SK-N-SH treated with all-trans-retinoic acid at 6 μM for 48 hours (cell line): Measurements from ENCODE around the gene CDON.

Source experiments
- ATAC-seq: fragments of 200-7000 bp; cut with Tn5 transposase; 3 replicates; pipeline ENCODE4 v1.9.1; 2020; ENCODE audit warnings: mild to moderate bottlenecking, moderate library complexity
- ARNTL ChIP-seq: fragments of 450-650 bp; formaldehyde crosslinking; IDR thresholded peaks from 2 replicates; pipeline ENCODE4 v1.5.0; 2020; ENCODE audit warnings: low read depth, mild to moderate bottlenecking, moderate library complexity, borderline replicate concordance
- BACH2 ChIP-seq: fragments of 250-450 bp; sonication (Bioruptor Pico); IDR thresholded peaks from 2 replicates; pipeline ENCODE4 v1.9.0; 2021; ENCODE audit warnings: mild to moderate bottlenecking, borderline replicate concordance
- CREB5 ChIP-seq: fragments of 250-450 bp; sonication (Bioruptor Pico); IDR thresholded peaks from 2 replicates; pipeline ENCODE4 v1.5.1; 2020; ENCODE audit warnings: low read depth, mild to moderate bottlenecking, moderate library complexity
- CSDC2 ChIP-seq: fragments of 250-450 bp; sonication (Bioruptor Pico); IDR thresholded peaks from 2 replicates; pipeline ENCODE4 v1.5.0; 2020; ENCODE audit warnings: mild to moderate bottlenecking, moderate library complexity
- CSRNP3 ChIP-seq: fragments of 250-450 bp; sonication (Bioruptor Pico); IDR thresholded peaks from 2 replicates; pipeline ENCODE4 v1.5.1; 2021; ENCODE audit warnings: mild to moderate bottlenecking, moderate library complexity
- ESRRG ChIP-seq: fragments of 250-450 bp; sonication (Bioruptor Pico); IDR thresholded peaks from 2 replicates; pipeline ENCODE4 v1.6.1; 2021; ENCODE audit warnings: mild to moderate bottlenecking
- GLIS3 ChIP-seq: fragments of 250-450 bp; sonication (Bioruptor Pico); IDR thresholded peaks from 2 replicates; pipeline ENCODE4 v1.5.0; 2020; ENCODE audit warnings: mild to moderate bottlenecking, moderate library complexity
- ISL1 ChIP-seq: fragments of 250-450 bp; sonication (Bioruptor Pico); IDR thresholded peaks from 2 replicates; pipeline ENCODE4 v2.1.2; 2022; ENCODE audit warnings: mild to moderate bottlenecking, moderate library complexity
- OSR1 ChIP-seq: fragments of 250-450 bp; sonication (Bioruptor Pico); IDR thresholded peaks from 2 replicates; pipeline ENCODE4 v1.8.0; 2022; ENCODE audit warnings: moderate library complexity, mild to moderate bottlenecking, inconsistent platforms
- POU6F1 ChIP-seq: fragments of 250-450 bp; sonication (Bioruptor Pico); IDR thresholded peaks from 2 replicates; pipeline ENCODE4 v1.8.0; 2021; ENCODE audit warnings: low read depth, mild to moderate bottlenecking, moderate library complexity, borderline replicate concordance
- RARB ChIP-seq: fragments of 250-450 bp; sonication (Bioruptor Pico); IDR thresholded peaks from 2 replicates; pipeline ENCODE4 v1.8.0; 2021; ENCODE audit warnings: mild to moderate bottlenecking, moderate library complexity
- SNAI2 ChIP-seq: fragments of 250-450 bp; sonication (Bioruptor Pico); IDR thresholded peaks from 2 replicates; pipeline ENCODE4 v1.5.0; 2020; ENCODE audit warnings: mild to moderate bottlenecking, moderate library complexity
- TCF4 ChIP-seq: fragments of 250-450 bp; sonication (Bioruptor Pico); IDR thresholded peaks from 2 replicates; pipeline ENCODE4 v1.8.0; 2021; ENCODE audit warnings: mild to moderate bottlenecking, moderate library complexity, borderline replicate concordance
- TOX ChIP-seq: fragments of 250-450 bp; sonication (Bioruptor Pico); IDR thresholded peaks from 2 replicates; pipeline ENCODE4 v1.8.0; 2021; ENCODE audit warnings: mild to moderate bottlenecking, moderate library complexity, borderline replicate concordance
- ZC3H10 ChIP-seq: fragments of 250-450 bp; sonication (Bioruptor Pico); IDR thresholded peaks from 2 replicates; pipeline ENCODE4 v1.5.1; 2021; ENCODE audit warnings: mild to moderate bottlenecking, moderate library complexity
- ZFP3 ChIP-seq: fragments of 250-450 bp; sonication (Bioruptor Pico); IDR thresholded peaks from 2 replicates; pipeline ENCODE4 v1.5.0; 2020; ENCODE audit warnings: mild to moderate bottlenecking, moderate library complexity
- ZFP30 ChIP-seq: fragments of 450-650 bp; formaldehyde crosslinking; IDR thresholded peaks from 2 replicates; pipeline ENCODE4 v1.5.0; 2022; ENCODE audit warnings: mild to moderate bottlenecking, moderate library complexity
- ZNF565 ChIP-seq: fragments of 450-650 bp; formaldehyde crosslinking; conservative IDR thresholded peaks from 2 replicates; pipeline ENCODE4 v1.5.0; 2020; ENCODE audit warnings: low read depth, mild to moderate bottlenecking, moderate library complexity
- ZNF70 ChIP-seq: fragments of 450-650 bp; formaldehyde crosslinking; IDR thresholded peaks from 2 replicates; pipeline ENCODE4 v1.5.0; 2020; ENCODE audit warnings: mild to moderate bottlenecking, moderate library complexity
- ZNF8 ChIP-seq: fragments of 450-650 bp; formaldehyde crosslinking; IDR thresholded peaks from 2 replicates; pipeline ENCODE4 v1.5.0; 2020; ENCODE audit warnings: mild to moderate bottlenecking, moderate library complexity
- TF ChIP-seq, protein P1 (sequence below): fragments of 250-450 bp; sonication (Bioruptor Pico); IDR thresholded peaks from 2 replicates; pipeline ENCODE4 v1.8.0; 2020; ENCODE audit warnings: mild to moderate bottlenecking, moderate library complexity, borderline replicate concordance

Gene CDON

DNA sequence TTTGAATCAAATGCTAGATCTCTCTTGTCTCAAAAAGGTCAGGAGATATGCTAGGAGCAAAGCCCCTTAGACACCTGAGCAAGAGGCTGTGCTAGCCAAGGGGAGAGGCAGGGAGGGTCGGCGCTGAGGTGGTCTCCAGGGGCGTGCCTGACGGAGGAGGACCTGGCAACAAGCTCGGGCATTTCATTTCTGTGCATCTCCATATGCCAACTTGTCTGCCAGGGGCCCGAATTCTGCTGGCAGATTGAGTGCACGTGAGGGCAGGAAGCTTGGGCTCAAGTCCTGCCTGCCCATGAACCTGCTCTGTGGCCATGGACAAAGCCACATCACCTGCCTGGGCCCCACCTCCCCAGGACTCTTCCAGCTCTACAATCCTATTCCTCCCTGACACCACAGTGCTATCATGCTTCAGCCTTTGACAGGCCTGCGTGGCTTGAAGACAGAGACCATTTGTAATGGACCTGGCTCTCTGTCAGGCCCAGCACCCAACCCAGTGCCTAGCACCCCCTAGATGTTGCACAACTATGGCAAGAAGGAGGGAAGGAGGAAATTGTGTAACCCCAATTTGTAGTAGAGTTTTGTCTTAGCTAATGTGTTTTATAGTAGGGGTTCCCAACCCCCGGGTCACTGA, 133.1 kb downstream of the CDON start:
- no peak for ATAC-seq
- TF ChIP-seq ZFP3 (CRISPR knock-in tag) (no peak), ZNF8 (CRISPR knock-in tag) (no peak), BACH2 (CRISPR knock-in tag) (no peak), ISL1 (CRISPR knock-in tag) (no peak), OSR1 (no peak), TCF4 (no peak), ZFP30 (CRISPR knock-in tag) (no peak), SNAI2 (no peak), GLIS3 (no peak), ZC3H10 (no peak), CSRNP3 (CRISPR knock-in tag) (no peak)

- ATAC-seq, result no peak
- no peak for TF ChIP-seq ZNF8 (CRISPR knock-in tag)
- TF ChIP-seq CSRNP3 (CRISPR knock-in tag), result no peak
- no peak for TF ChIP-seq POU6F1 (CRISPR knock-in tag)
- TF ChIP-seq CSDC2 (CRISPR knock-in tag), result no peak
- no peak for TF ChIP-seq ZNF70 (CRISPR knock-in tag)
- TF ChIP-seq TCF4, result no peak
- no peak for TF ChIP-seq ZFP3 (CRISPR knock-in tag)
- TF ChIP-seq BACH2 (CRISPR knock-in tag), result no peak
- TF ChIP-seq ISL1 (CRISPR knock-in tag), result no peak
- TF ChIP-seq, protein P1, sequence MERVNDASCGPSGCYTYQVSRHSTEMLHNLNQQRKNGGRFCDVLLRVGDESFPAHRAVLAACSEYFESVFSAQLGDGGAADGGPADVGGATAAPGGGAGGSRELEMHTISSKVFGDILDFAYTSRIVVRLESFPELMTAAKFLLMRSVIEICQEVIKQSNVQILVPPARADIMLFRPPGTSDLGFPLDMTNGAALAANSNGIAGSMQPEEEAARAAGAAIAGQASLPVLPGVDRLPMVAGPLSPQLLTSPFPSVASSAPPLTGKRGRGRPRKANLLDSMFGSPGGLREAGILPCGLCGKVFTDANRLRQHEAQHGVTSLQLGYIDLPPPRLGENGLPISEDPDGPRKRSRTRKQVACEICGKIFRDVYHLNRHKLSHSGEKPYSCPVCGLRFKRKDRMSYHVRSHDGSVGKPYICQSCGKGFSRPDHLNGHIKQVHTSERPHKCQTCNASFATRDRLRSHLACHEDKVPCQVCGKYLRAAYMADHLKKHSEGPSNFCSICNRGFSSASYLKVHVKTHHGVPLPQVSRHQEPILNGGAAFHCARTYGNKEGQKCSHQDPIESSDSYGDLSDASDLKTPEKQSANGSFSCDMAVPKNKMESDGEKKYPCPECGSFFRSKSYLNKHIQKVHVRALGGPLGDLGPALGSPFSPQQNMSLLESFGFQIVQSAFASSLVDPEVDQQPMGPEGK (CRISPR knock-in tag), result no peak
- no peak for TF ChIP-seq CREB5 (CRISPR knock-in tag)
- TF ChIP-seq ZFP30 (CRISPR knock-in tag), result no peak
- TF ChIP-seq ESRRG (CRISPR knock-in tag), result no peak
- no peak for TF ChIP-seq TOX
- TF ChIP-seq RARB (CRISPR knock-in tag), result no peak
- no peak for TF ChIP-seq ARNTL
- TF ChIP-seq SNAI2, result no peak
- TF ChIP-seq ZNF565 (CRISPR knock-in tag), result no peak
- TF ChIP-seq GLIS3, result no peak
Observed at GRCh38 chr11:125926682-125927081, 136.0 kb downstream of the CDON start.

DNA sequence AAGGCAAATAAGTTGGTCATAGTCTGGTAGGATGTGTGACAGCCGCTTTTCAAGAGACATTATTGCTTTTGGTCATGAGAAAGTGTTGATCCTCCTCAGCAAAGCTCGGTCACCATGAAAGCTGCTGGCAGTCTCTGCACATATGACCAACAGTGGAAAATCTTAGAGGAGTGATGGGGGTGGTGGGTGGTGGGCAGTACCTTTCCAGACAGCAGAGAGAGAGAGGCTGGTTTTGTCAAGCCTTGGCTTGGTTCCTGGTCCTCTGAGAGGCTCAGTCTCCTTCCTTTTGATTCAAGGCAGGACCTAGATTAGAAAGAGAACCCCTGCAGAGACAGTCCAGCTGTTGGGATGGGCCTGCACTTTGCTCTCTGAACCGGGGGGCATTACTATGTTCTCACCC, 136.9 kb downstream of the CDON start:
- no peak for ATAC-seq
- TF ChIP-seq CSRNP3 (CRISPR knock-in tag), result no peak
- TF ChIP-seq, all 23 proteins: peak for 0
